ENCODE measurements around the gene LRRTM3.
A peak's percentile ranks its signal among the peaks of the same experiment; 100 is the strongest.

LRRTM3 gene

GRCh38 chr10:66925896-66926715 is at the start of gene LRRTM3:
LRRTM3 (plus strand) TSS chr10:66926036.
- DNase-seq, result peak; percentile 44

GRCh38 chr10:66877361-66877760 is 48.5 kb upstream of the LRRTM3 start:
- DNase-seq, result no peak

GRCh38 chr10:66880292-66880691 is 45.5 kb upstream of the LRRTM3 start:
- no peak for DNase-seq

- no peak for DNase-seq
Observed at GRCh38 chr10:66880826-66881225, 45.0 kb upstream of the LRRTM3 start.

- no peak for DNase-seq
Observed at GRCh38 chr10:66881814-66882213, 44.0 kb upstream of the LRRTM3 start.

- no peak for DNase-seq
Observed at GRCh38 chr10:66882271-66882670, 43.6 kb upstream of the LRRTM3 start.

- no peak for DNase-seq
Observed at GRCh38 chr10:66886848-66887247, 39.0 kb upstream of the LRRTM3 start.

GRCh38 chr10:66888237-66888636 is 37.6 kb upstream of the LRRTM3 start:
- no peak for DNase-seq

- DNase-seq, result no peak
Observed at GRCh38 chr10:66892871-66893270, 33.0 kb upstream of the LRRTM3 start.

GRCh38 chr10:66910671-66911070 is 15.2 kb upstream of the LRRTM3 start:
- no peak for DNase-seq

GRCh38 chr10:66916030-66916429 is 9.8 kb upstream of the LRRTM3 start:
- no peak for DNase-seq

GRCh38 chr10:66917104-66917503 is 8.7 kb upstream of the LRRTM3 start:
- DNase-seq, result no peak

- DNase-seq, result no peak
Observed at GRCh38 chr10:66919248-66919647, 6.6 kb upstream of the LRRTM3 start.

- DNase-seq, result no peak
Observed at GRCh38 chr10:66924674-66925345, 1.0 kb upstream of the LRRTM3 start.

GRCh38 chr10:66925373-66925772 is 463 bp upstream of the LRRTM3 start:
- no peak for DNase-seq

- DNase-seq, result no peak
Observed at GRCh38 chr10:66926841-66927240, 1.0 kb downstream of the LRRTM3 start.

- no peak for DNase-seq
Observed at GRCh38 chr10:66927251-66927935, 1.6 kb downstream of the LRRTM3 start.

GRCh38 chr10:66927971-66928770 is 2.3 kb downstream of the LRRTM3 start:
- no peak for DNase-seq

GRCh38 chr10:66928776-66929175 is 2.9 kb downstream of the LRRTM3 start:
- no peak for DNase-seq

- no peak for DNase-seq
Observed at GRCh38 chr10:66929375-66929774, 3.5 kb downstream of the LRRTM3 start.

GRCh38 chr10:66931340-66931948 is 5.6 kb downstream of the LRRTM3 start:
- peak; percentile 2 for DNase-seq

GRCh38 chr10:66931949-66932343 is 6.1 kb downstream of the LRRTM3 start:
- DNase-seq, result no peak

GRCh38 chr10:66934711-66935110 is 8.9 kb downstream of the LRRTM3 start:
- no peak for DNase-seq
